ENCODE results near the gene AOC2.
"Not testable (repeated sequence)": the region's sequence is repeated elsewhere in the genome, so short reads cannot be mapped to it uniquely, and the experiment has no call there.

AOC2 gene

GRCh38 chr17:42832934-42833766 lies 11.2 kb upstream of the AOC2 start, which contains the start of gene PSME3:
TSS of gene PSME3 (plus strand) at chr17:42833397. CDS start at chr17:42833632, 235 bp downstream.
- DNase-seq, result peak; percentile 89

GRCh38 chr17:42833767-42834422 lies 10.5 kb upstream of the AOC2 start:
- no peak for DNase-seq

GRCh38 chr17:42835732-42836131 lies 8.6 kb upstream of the AOC2 start:
- no peak for DNase-seq

- DNase-seq, result no peak
Observed at GRCh38 chr17:42841975-42842685, 2.2 kb upstream of the AOC2 start.

- no peak for DNase-seq
Observed at GRCh38 chr17:42843358-42843934, 934 bp upstream of the AOC2 start.

- no peak for DNase-seq
Observed at GRCh38 chr17:42844761-42845555, 578 bp downstream of the AOC2 start.

GRCh38 chr17:42845556-42845917 lies 1.2 kb downstream of the AOC2 start:
- DNase-seq, result no peak

GRCh38 chr17:42845918-42846593 lies 1.7 kb downstream of the AOC2 start:
- DNase-seq, result peak; percentile 66

- DNase-seq, result no peak
Observed at GRCh38 chr17:42846594-42847280, 2.4 kb downstream of the AOC2 start.

- DNase-seq, result no peak
Observed at GRCh38 chr17:42848093-42848492, 3.7 kb downstream of the AOC2 start.

- no peak for DNase-seq
Observed at GRCh38 chr17:42849031-42849430, 4.7 kb downstream of the AOC2 start.

GRCh38 chr17:42849451-42850181 lies 5.2 kb downstream of the AOC2 start:
- no peak for DNase-seq

GRCh38 chr17:42850954-42851353 lies 6.6 kb downstream of the AOC2 start, which contains the start of gene AOC3:
TSS of gene AOC3 (plus strand) at chr17:42851199. CDS start at chr17:42851344, 145 bp downstream.
- DNase-seq, result no peak

GRCh38 chr17:42851371-42852240 lies 7.2 kb downstream of the AOC2 start:
- not testable (repeated sequence) for DNase-seq

GRCh38 chr17:42852351-42852750 lies 8.0 kb downstream of the AOC2 start:
- DNase-seq, result no peak

- DNase-seq, result no peak
Observed at GRCh38 chr17:42853004-42853403, 8.6 kb downstream of the AOC2 start.

GRCh38 chr17:42853597-42853967 lies 9.2 kb downstream of the AOC2 start:
- DNase-seq, result no peak

GRCh38 chr17:42853968-42854790 lies 9.8 kb downstream of the AOC2 start:
- DNase-seq, result no peak
